ENCODE results near the gene MYO1D.

The MYO1D gene

DNA sequence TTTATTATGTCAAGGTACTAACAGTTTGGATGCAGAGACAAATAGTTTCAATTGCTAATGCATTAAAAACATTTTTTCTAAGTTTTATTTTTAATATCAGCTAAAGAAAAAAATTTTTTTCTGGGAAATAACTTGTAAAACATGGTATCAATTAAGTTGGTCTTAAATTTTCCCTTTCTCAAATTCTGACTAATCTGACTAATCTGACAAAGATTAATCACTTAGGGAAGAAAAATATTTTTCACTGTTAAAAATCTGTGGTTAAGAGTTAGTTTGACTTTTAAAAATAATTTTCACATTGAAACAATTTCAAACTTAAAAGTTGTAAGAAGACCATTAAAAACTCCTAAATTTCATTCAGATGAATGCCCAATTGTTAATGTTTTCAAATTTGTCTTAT is 74.6 kb downstream of the MYO1D start:
- no peak overlapping the region for H3K4me3 ChIP-seq (ENCODE audit: low read length)
- TF ChIP-seq ZNF274 (IDR thresholded peaks at IDR 0.05; ENCODE audit: low read depth, low read length) = no peak

DNA sequence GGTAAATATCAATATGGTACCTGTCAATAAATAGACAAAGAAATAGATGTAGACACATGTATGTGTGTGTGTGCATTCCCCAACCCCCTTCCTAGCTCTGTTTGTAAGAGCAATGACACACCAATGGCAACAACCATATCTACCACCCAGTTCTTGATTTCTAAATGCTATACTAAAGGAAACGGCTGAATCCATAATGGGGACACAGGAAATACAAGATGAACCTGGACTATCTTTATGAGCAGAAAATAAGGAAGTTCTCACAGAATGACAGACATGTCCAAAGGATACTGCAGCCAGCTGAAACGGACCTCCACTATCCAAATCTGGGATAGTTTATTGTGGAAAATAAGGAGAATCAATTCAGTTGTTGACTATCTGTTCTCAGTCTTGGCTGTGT is 75.3 kb downstream of the MYO1D start:
- TF ChIP-seq ZNF274 (IDR thresholded peaks at IDR 0.05; ENCODE audit: low read depth, low read length) = no peak
- no peak overlapping the region for H3K4me3 ChIP-seq (ENCODE audit: low read length)

DNA sequence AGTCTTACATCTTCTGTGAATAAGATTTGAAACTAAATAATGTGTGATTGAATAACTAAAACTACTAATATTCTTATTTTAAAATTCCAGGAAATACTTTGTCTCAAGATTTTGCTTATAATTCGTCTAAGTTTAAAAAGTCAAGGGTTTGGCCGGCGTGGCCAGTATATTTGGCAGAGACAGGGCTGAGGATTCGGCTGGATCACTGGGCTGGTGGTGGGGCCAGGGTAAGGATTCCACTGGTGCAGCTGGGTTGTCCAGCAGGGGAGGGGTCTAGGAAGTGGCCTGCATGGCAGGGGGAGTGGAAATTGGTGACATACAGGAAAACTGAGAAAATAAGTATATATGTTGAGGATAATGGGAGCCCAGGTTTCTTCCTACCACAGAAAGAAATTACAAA is 75.7 kb downstream of the MYO1D start:
- TF ChIP-seq ZNF274 (IDR thresholded peaks at IDR 0.05; ENCODE audit: low read depth, low read length) = no peak
- no peak overlapping the region for H3K4me3 ChIP-seq (ENCODE audit: low read length)

DNA sequence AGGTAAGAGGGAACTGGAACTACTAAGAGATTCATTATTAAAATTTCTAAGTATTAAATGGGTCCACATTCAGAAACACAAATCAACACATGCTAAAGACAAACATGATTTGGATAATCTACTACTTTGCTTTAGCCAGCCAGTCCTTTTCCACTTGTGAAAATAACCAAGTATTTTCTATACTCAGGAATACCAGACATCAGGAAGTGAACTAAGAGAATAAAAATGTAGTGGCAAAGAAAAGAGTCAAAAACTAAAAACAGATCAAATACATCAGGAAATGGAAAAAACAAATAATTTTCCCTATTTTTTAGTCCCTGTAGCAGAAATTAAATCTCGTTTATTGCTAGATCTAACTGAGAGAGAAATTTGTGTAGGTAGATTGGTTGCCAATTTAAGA is 78.0 kb downstream of the MYO1D start:
- H3K4me3 ChIP-seq (ENCODE audit: low read length) = no peak overlapping the region
- no peak for TF ChIP-seq ZNF274 (IDR thresholded peaks at IDR 0.05; ENCODE audit: low read depth, low read length)

DNA sequence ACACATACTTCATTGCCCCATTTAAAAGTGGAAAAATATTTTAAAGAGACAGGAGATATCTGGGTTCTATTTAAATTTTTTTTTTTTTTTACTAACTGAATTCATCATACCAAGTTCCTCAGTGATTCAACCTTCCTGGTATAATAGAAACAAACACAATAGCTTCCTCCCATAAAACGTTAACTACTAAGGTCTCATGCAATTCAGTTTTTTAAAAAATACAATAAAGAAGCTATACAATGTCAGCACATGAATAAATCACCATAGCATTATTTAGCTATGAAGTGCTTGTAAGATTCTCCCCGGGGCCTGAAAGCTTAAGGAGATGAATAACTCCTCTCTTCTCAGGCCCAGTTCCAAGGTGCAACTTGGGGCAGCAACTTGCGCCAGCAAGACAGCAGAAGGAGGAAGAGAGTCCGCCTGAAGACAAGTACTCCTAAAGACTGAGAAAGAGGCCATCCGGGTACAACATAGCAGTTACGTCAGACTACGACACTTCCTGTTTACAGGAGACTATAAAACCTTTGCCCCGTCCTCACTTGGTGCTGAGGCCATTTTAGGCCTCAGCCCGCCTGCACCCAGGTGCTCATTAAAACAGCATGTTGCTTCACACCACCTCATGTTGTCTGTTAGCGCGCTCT is 81.5 kb downstream of the MYO1D start:
- TF ChIP-seq ZNF274 (IDR thresholded peaks at IDR 0.05; ENCODE audit: low read depth, low read length) = no peak
- H3K4me3 ChIP-seq (ENCODE audit: low read length) = no peak overlapping the region

DNA sequence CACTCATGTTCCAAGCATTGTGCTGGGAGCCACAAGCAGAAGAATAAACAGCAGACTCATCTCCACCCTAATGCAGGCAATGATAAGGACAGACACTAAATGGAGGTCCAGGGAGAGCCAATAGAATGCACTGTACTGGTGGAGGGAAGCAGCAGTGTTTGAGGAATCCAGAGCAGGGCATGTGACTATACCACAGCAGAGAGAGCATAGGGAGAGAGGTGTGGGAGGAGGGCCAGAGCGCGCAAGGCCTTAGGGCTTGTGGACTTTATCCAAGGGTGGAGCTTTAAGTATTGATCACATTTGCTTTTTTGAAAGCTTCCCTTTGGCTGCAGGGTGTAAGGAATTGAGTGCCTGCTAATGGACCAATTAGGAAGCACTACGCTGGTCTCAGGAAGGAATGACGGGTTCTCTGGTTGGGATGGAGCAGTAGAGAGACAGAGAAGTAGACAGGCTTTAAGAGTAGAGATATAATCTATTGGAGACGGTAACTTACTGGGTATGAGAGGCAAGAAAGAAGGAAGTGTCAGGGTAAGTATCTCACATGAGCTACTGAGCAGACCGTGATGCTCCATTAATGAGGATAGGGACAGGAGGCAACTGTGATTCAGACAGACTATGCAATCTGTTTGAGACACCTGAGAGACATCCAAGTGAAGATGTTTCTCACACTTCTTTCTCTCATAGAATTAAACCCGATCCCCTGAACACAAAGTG is 82.2 kb downstream of the MYO1D start:
- TF ChIP-seq ZNF274 (IDR thresholded peaks at IDR 0.05; ENCODE audit: low read depth, low read length) = no peak
- H3K4me3 ChIP-seq (ENCODE audit: low read length) = no peak overlapping the region

DNA sequence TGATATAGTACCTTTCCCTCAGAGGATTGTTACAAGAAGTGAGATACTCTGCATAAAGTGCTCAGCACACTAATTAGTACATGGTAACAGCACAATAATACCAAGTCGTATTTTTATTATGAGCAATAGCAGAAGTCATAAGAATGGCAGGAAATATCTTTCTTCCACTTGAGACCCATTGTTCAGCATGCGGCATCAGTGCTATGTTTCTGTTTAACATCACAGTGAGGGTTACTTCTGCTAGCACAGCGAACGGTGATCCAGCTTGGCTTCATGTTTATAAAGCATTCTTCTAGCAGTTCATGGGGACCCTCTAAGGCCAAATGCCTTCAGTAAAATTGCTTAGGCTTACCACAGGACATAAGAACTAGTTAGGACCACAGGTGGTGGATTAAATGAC is 83.1 kb downstream of the MYO1D start:
- H3K4me3 ChIP-seq (ENCODE audit: low read length) = no peak overlapping the region
- no peak for TF ChIP-seq ZNF274 (IDR thresholded peaks at IDR 0.05; ENCODE audit: low read depth, low read length)

DNA sequence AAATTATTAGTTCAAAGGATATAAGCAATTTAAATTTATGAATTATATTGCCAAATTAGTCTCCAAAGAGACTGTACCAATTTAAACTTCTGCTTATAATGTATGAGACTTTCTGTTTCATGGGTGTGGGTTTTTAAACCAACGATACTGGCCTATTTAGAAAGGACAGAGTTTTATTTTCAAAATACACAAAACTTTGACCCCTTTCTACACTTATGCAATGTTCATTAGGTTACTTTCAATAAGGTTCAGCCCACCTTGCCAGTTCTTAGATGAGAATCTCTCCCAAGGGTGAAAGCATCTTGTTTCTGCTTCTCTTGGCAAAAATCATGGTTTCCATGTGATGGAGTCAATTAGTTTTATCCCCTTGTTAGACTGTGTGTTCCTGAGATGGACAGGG is 84.7 kb downstream of the MYO1D start:
- TF ChIP-seq ZNF274 (IDR thresholded peaks at IDR 0.05; ENCODE audit: low read depth, low read length) = no peak
- H3K4me3 ChIP-seq (ENCODE audit: low read length) = no peak overlapping the region

DNA sequence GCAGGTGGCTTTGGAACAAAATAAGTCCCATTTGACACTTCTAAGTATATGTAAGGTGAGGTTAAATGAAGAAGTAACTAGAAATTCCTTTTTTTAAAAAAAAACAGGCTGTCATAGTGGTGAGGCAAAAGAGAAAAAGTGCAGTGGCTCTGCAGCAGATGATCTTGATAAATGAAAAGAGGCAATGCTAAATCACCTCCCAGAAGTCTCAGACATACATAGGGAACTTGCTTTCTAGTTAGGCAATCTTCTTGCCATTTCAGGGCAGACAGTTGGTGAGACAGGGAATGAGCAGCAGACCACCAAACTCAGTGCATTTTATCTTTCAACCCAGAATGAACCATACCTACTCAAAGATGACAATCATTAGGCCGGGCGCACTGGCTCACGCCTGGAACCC is 90.8 kb downstream of the MYO1D start:
- H3K4me3 ChIP-seq (ENCODE audit: low read length) = no peak overlapping the region
- no peak for TF ChIP-seq ZNF274 (IDR thresholded peaks at IDR 0.05; ENCODE audit: low read depth, low read length)

DNA sequence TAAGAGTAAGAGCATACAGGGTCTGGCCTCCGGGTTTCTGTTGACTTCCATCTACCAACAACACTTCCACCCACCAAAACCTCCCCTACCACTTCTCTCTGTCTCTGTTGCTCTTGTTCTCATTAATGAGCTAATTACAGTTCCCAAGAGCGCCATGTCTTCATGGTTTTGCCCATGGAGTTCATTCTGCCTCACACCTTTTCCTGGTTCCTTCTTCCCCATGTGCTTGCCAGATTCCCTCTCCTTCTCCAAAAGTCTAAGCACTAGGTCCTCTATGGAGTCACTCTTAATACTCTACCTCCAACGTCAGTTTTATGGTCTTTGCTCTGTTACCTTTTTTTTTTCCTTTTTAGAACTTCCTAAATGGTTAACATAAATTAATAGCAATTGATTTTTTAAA is 92.8 kb downstream of the MYO1D start:
- H3K4me3 ChIP-seq (ENCODE audit: low read length) = no peak overlapping the region
- no peak for TF ChIP-seq ZNF274 (IDR thresholded peaks at IDR 0.05; ENCODE audit: low read depth, low read length)

DNA sequence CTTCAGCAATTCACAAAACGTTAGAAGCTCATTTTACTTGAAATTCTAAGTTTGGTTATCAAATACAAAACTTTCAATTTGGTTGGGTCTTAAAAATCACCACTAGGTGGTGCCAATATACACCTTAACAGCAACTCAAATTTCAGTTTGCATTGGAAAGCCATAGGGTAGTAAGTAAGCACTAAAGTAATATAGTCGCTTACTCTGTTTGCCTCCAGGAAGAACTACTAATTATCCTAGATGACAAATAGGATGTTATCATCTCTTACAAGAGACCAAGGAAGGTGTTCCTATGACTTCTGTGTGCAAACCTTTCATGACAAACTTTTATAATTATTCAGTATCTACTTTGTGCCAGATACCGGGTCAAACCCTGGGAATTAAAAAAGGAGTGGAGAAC is 93.3 kb downstream of the MYO1D start:
- no peak for TF ChIP-seq ZNF274 (IDR thresholded peaks at IDR 0.05; ENCODE audit: low read depth, low read length)
- H3K4me3 ChIP-seq (ENCODE audit: low read length) = no peak overlapping the region

DNA sequence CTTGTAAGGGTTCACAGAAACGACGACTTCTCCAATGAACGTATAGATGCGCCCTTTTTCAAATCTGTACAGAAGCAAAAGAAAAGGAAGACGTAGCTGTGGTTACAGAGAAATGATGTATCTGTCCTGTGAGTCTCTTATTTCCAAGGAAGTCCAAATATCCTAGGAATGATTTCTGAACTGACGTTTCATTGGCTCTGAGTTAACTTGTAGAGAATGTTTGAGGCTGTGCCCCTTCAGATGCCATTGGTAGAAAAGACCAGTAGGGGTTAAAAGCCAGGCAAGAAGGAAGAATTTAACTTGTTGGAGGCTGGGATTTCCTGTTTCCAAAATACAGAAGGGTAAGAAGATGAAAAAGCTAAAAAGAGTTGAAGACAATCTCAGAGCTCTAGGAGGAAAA is 96.2 kb downstream of the MYO1D start:
- H3K4me3 ChIP-seq (ENCODE audit: low read length) = no peak overlapping the region
- TF ChIP-seq ZNF274 (IDR thresholded peaks at IDR 0.05; ENCODE audit: low read depth, low read length) = no peak

DNA sequence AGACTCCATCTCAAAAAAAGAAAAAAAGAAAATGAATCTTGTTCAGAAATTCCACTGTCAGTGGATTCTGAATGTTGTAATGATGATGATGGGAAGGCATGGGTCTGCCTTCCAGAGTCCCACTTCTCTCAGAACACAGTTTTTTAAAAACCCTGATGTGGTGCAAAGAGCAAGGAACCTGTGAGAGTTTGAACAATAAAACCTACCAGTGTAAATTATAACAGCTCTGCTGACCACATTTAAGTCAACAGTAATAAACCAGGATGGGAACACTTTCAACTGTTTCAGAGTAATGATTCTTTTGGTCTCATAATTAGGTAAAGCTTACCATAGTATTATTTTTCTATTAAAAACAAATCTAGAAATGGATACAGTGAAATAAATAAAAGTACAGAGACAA is 99.0 kb downstream of the MYO1D start:
- no peak overlapping the region for H3K4me3 ChIP-seq (ENCODE audit: low read length)

DNA sequence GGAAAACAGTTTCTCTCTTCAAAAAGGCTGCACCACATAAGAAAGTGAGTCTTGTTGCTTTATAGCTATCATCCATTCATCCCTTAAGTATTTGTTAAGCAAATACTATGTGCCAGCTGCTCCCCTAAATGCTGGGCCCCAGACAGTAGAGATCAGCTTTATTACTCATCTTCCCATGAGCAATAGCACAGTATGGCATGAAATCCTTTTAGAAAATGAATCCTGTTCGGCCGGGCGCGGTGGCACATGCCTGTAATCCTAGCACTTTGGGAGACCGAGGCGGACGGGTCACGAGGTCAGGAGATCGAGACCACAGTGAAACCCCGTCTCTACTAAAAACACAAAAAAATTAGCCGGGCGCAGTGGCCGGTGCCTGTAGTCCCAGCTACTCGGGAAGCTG is 99.5 kb downstream of the MYO1D start:
- H3K4me3 ChIP-seq (ENCODE audit: low read length) = no peak overlapping the region
- TF ChIP-seq ZNF274 (IDR thresholded peaks at IDR 0.05; ENCODE audit: low read depth, low read length) = no peak

More for the DNA sequence above, 99.0 kb downstream of the MYO1D start:
- TF ChIP-seq ZNF274 (IDR thresholded peaks at IDR 0.05; ENCODE audit: low read depth, low read length) = no peak

DNA sequence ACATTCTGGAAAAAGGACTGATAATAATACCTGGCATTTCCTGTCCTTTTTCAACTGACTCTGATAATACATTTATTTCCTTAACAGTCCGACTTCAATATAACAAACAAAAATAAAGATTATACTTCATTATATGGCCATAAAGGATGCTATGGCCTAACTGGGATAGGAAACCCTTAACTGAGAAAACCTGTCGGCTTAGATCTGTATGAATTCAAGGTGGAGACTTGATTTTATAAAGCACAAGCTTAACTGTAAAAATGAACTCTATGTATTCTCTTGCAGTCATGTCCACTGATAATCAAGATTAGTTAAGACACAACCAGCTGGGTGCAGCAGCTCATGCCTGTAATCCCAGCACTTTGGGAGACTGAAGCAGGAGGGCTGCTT is 102.2 kb downstream of the MYO1D start:
- H3K4me3 ChIP-seq (ENCODE audit: low read length) = no peak overlapping the region
- TF ChIP-seq ZNF274 (IDR thresholded peaks at IDR 0.05; ENCODE audit: low read depth, low read length) = no peak
